Transverse colon (tissue), 4 donors: ENCODE measurements around the gene FILIP1L. TPM values are rescaled to one million over a fixed set of nuclear protein-coding genes. Genes with fewer than 3 reads are reported as not detected.

Experiments used
- DNase-seq: peaks from one replicate; pipeline ENCODE4 v3.0.0-alpha.2; 2019
- H3K27ac ChIP-seq, 4 donors: fragments of 200-600 bp; sonication (generic); 2 replicates each; pipeline ENCODE4 v1.5.1; 2016 to 2018; ENCODE audit warnings: inconsistent platforms in 4 of 4
- H3K27me3 ChIP-seq: fragments of 200-600 bp; sonication (generic); 2 replicates; pipeline ENCODE4 v1.5.1; 2017; ENCODE audit warnings: inconsistent platforms
- H3K36me3 ChIP-seq, 4 donors: fragments of 200-600 bp; sonication (generic); 2 replicates each; pipeline ENCODE4 v1.5.1; 2017 to 2019; ENCODE audit warnings: inconsistent platforms in 4 of 4
- H3K4me1 ChIP-seq, 4 donors: fragments of 200-600 bp; sonication (generic); 2 replicates each; pipeline ENCODE4 v1.5.1; 2017 to 2020; ENCODE audit warnings: inconsistent platforms in 4 of 4
- H3K4me3 ChIP-seq, 4 donors: fragments of 200-600 bp; sonication (generic); 1 replicate in 1 of 4; 2 replicates in 3 of 4; pipeline versions ENCODE4 v1.5.1 to v1.6.1; 2017 to 2019; ENCODE audit warnings: inconsistent platforms in 4 of 4
- H3K9me3 ChIP-seq, 2 donors: fragments of 200-600 bp; sonication (generic); 2 replicates each; pipeline ENCODE4 v1.5.1; 2017 to 2019; ENCODE audit warnings: inconsistent platforms in 2 of 2
- CTCF ChIP-seq, 5 experiments: fragments of 200-600 bp in 3 of 5; fragments of 450-650 bp in 2 of 5; sonication (generic) in 3 of 5; IDR thresholded peaks; 1 replicate in 2 of 5; 2 replicates in 3 of 5; pipeline ENCODE4 v1.5.1; 2016 to 2017; ENCODE audit warnings: antibody characterized with exemption in 5 of 5, inconsistent platforms in 3 of 5, mild to moderate bottlenecking in 2 of 5, moderate library complexity in 1 of 5
- EP300 ChIP-seq: sonication (generic); formaldehyde crosslinking; IDR thresholded peaks from one replicate; pipeline ENCODE4 v1.6.1; 2017; ENCODE audit warnings: antibody characterized with exemption, low read depth
- POLR2A ChIP-seq: fragments of 450-650 bp; IDR thresholded peaks from one replicate; pipeline ENCODE4 v1.6.1; 2016; ENCODE audit warnings: antibody characterized with exemption, mild to moderate bottlenecking, moderate library complexity
- POLR2AphosphoS5 ChIP-seq, 3 donors: sonication (generic); formaldehyde crosslinking; IDR thresholded peaks; one replicate each; pipeline ENCODE4 v1.6.1; 2016; ENCODE audit warnings: antibody characterized with exemption in 3 of 3
- WGBS, 2 donors: methylation state at CpG; one replicate each; pipeline ENCODE4 v1.1.5; 2018; ENCODE audit warnings: low coverage in 1 of 2; 5-methylcytosine and 5-hydroxymethylcytosine counted together
- in situ Hi-C, 4 donors: fragments of 200-750 bp; cut with MboI; loops; one replicate each; pipeline versions ENCODE4 v1.15.0 to v1.15.1; 2017; ENCODE audit warnings: low sequenced_read_pairs in 3 of 4, low pct_ligation_motif_present in 1 of 4, low pct_unique_long_range_greater_than_20kb in 1 of 4
- intact Hi-C: fragments of 100-400 bp; cut with DNase I; formaldehyde crosslinking; loops from one replicate; pipeline ENCODE4 v1.15.1; 2023; ENCODE audit warnings: low total_unique reads
- total RNA-seq, 4 donors: library from RNA; depleted of rRNA; stranded (reverse); fragments of >200 nt; gene quantifications; one replicate each; pipeline ENCODE4 v1.1.0, GENCODE V29; 2016

The FILIP1L gene
- total RNA-seq, 4 donors from 2014 or later, result 12.3 to 38.2 (median 26.9) TPM

GRCh38 chr3:100087198-100087597 lies 27.1 kb downstream of the FILIP1L start:
- Histone ChIP-seq H3K27me3 (no peaks in the 10 kb centered on the region), H3K4me1 (peaks cover 0 to 7% (median 2%) of the 10 kb centered on the region in 4 donors), H3K27ac (peak overlapping the region; percentile 2 to 49 (median 16)), H3K4me3 (no peak overlapping the region), H3K9me3 (no peaks in the 10 kb centered on the region), H3K36me3 (no peaks in the 10 kb centered on the region)
- no peak for DNase-seq
- in situ Hi-C loops (no loop called here), intact Hi-C loops (no loop called here)
- TF ChIP-seq POLR2AphosphoS5 (IDR thresholded peaks at IDR 0.05) (no peak), EP300 (no peak), CTCF (IDR thresholded peaks at IDR 0.05) (no peak), POLR2A (no peak)

GRCh38 chr3:100086401-100086800 lies 27.9 kb downstream of the FILIP1L start:
- Histone ChIP-seq H3K36me3 (no peaks in the 10 kb centered on the region), H3K27me3 (no peaks in the 10 kb centered on the region), H3K9me3 (no peaks in the 10 kb centered on the region), H3K4me1 (peaks cover 0 to 7% (median 2%) of the 10 kb centered on the region in 4 donors), H3K4me3 (no peak overlapping the region), H3K27ac (peak overlapping the region; percentile 2 to 49 (median 16))
- TF ChIP-seq POLR2A, result no peak
- no peak for TF ChIP-seq EP300
- no peak for TF ChIP-seq POLR2AphosphoS5 (IDR thresholded peaks at IDR 0.05)
- TF ChIP-seq CTCF (IDR thresholded peaks at IDR 0.05), result no peak
- 67 to 72% methylated on average over 1 of the region's 1 CpG for WGBS, 2 donors
- intact Hi-C loops, result no loop called here
- no peak for DNase-seq
- in situ Hi-C loops, result no loop called here

- Histone ChIP-seq H3K9me3 (no peaks in the 10 kb centered on the region), H3K4me1 (peaks cover 0 to 7% (median 2%) of the 10 kb centered on the region in 4 donors), H3K4me3 (no peak overlapping the region), H3K36me3 (no peaks in the 10 kb centered on the region), H3K27ac (peak overlapping the region in 1 of 4 donors; percentile 29), H3K27me3 (no peaks in the 10 kb centered on the region)
- intact Hi-C loops (no loop called here), in situ Hi-C loops (no loop called here)
- DNase-seq, result no peak
- WGBS, 2 donors, result 79 to 85% methylated on average over 7 of the region's 7 CpGs
- TF ChIP-seq POLR2AphosphoS5 (IDR thresholded peaks at IDR 0.05) (no peak), POLR2A (no peak), EP300 (no peak), CTCF (IDR thresholded peaks at IDR 0.05) (no peak)
These were observed 30.0 kb downstream of the FILIP1L start for GRCh38 chr3:100084100-100084806.

GRCh38 chr3:100083209-100083608 lies 31.1 kb downstream of the FILIP1L start:
- Histone ChIP-seq H3K4me1 (peaks cover 0 to 7% (median 2%) of the 10 kb centered on the region in 4 donors), H3K4me3 (no peak overlapping the region), H3K27ac (no peak overlapping the region), H3K36me3 (no peaks in the 10 kb centered on the region), H3K9me3 (no peaks in the 10 kb centered on the region), H3K27me3 (no peaks in the 10 kb centered on the region)
- intact Hi-C loops (no loop called here), in situ Hi-C loops (no loop called here)
- WGBS, 2 donors, result 91 to 93% methylated on average over 4 to 6 of the region's 6 CpGs
- TF ChIP-seq POLR2A, result no peak
- no peak for DNase-seq

- intact Hi-C loops (no loop called here), in situ Hi-C loops (no loop called here)
- Histone ChIP-seq H3K27ac (no peak overlapping the region), H3K9me3 (no peaks in the 10 kb centered on the region), H3K4me1 (peaks cover 0 to 8% (median 2%) of the 10 kb centered on the region in 4 donors), H3K36me3 (no peaks in the 10 kb centered on the region), H3K27me3 (no peaks in the 10 kb centered on the region), H3K4me3 (no peak overlapping the region)
- TF ChIP-seq POLR2AphosphoS5 (IDR thresholded peaks at IDR 0.05) (no peak), CTCF (IDR thresholded peaks at IDR 0.05) (no peak), EP300 (no peak), POLR2A (no peak)
- 36 to 46% methylated on average over 1 of the region's 1 CpG for WGBS, 2 donors
- DNase-seq, result no peak
These were observed 31.6 kb downstream of the FILIP1L start for GRCh38 chr3:100082714-100083113.
